Right forelimb (tissue), 1 donor: Measurements from ENCODE around the gene VPS13D.
"Not testable (repeated sequence)": the region's sequence is repeated elsewhere in the genome, so short reads cannot be mapped to it uniquely, and the experiment has no call there.

Experiments used
- DNase-seq: peaks from one replicate; pipeline ENCODE4 v3.0.0-alpha.2; 2018

The VPS13D gene

GRCh38 chr1:12436817-12437599 is 207.2 kb downstream of the VPS13D start:
- DNase-seq, result no peak

- no peak for DNase-seq
Measured at GRCh38 chr1:12437629-12438028, 207.8 kb downstream of the VPS13D start.

GRCh38 chr1:12438349-12438924 is 208.6 kb downstream of the VPS13D start:
- DNase-seq, result no peak

GRCh38 chr1:12439073-12439472 is 209.2 kb downstream of the VPS13D start:
- DNase-seq, result no peak

GRCh38 chr1:12441414-12442105 is 211.7 kb downstream of the VPS13D start:
- no peak for DNase-seq

GRCh38 chr1:12442217-12442616 is 212.4 kb downstream of the VPS13D start:
- DNase-seq, result no peak

- DNase-seq, result no peak
Measured at GRCh38 chr1:12443151-12443550, 213.3 kb downstream of the VPS13D start.

- no peak for DNase-seq
Measured at GRCh38 chr1:12444329-12444841, 214.6 kb downstream of the VPS13D start.

GRCh38 chr1:12445257-12445656 is 215.4 kb downstream of the VPS13D start:
- DNase-seq, result no peak

GRCh38 chr1:12446593-12446992 is 216.8 kb downstream of the VPS13D start:
- no peak for DNase-seq

- no peak for DNase-seq
Measured at GRCh38 chr1:12447307-12447706, 217.5 kb downstream of the VPS13D start.

- no peak for DNase-seq
Measured at GRCh38 chr1:12447849-12448312, 218.1 kb downstream of the VPS13D start.

GRCh38 chr1:12448746-12449177 is 218.9 kb downstream of the VPS13D start:
- no peak for DNase-seq

- no peak for DNase-seq
Measured at GRCh38 chr1:12450090-12450755, 220.4 kb downstream of the VPS13D start.

- no peak for DNase-seq
Measured at GRCh38 chr1:12450756-12451559, 221.1 kb downstream of the VPS13D start.

GRCh38 chr1:12451560-12451900 is 221.7 kb downstream of the VPS13D start:
- DNase-seq, result no peak

- no peak for DNase-seq
Measured at GRCh38 chr1:12452262-12452661, 222.4 kb downstream of the VPS13D start.

- no peak for DNase-seq
Measured at GRCh38 chr1:12453400-12454343, 223.8 kb downstream of the VPS13D start.

- no peak for DNase-seq
Measured at GRCh38 chr1:12454406-12455391, 224.9 kb downstream of the VPS13D start.

- DNase-seq, result not testable (repeated sequence)
Measured at GRCh38 chr1:12456081-12456480, 226.3 kb downstream of the VPS13D start.
